Measurements from ENCODE around the gene CDKAL1.
A peak's percentile ranks its signal among the peaks of the same experiment; 100 is the strongest.

The CDKAL1 gene

GRCh38 chr6:21019614-21020013, 485.4 kb downstream of the CDKAL1 start:
- TF ChIP-seq POLR2AphosphoS5 (IDR thresholded peaks at IDR 0.05; ENCODE audit: low read depth, low read length) (no peak), SIN3A (IDR thresholded peaks at IDR 0.05; ENCODE audit: borderline replicate concordance, insufficient read depth, low read length) (no peak), TAF1 (IDR thresholded peaks at IDR 0.05; ENCODE audit: borderline replicate concordance, insufficient read depth, low read length) (no peak), FOXP2 (optimal IDR thresholded peaks at IDR 0.05; ENCODE audit: borderline replicate concordance, extremely low read depth, extremely low read length, insufficient read depth) (no peak)
- TF ChIP-seq, protein P1, sequence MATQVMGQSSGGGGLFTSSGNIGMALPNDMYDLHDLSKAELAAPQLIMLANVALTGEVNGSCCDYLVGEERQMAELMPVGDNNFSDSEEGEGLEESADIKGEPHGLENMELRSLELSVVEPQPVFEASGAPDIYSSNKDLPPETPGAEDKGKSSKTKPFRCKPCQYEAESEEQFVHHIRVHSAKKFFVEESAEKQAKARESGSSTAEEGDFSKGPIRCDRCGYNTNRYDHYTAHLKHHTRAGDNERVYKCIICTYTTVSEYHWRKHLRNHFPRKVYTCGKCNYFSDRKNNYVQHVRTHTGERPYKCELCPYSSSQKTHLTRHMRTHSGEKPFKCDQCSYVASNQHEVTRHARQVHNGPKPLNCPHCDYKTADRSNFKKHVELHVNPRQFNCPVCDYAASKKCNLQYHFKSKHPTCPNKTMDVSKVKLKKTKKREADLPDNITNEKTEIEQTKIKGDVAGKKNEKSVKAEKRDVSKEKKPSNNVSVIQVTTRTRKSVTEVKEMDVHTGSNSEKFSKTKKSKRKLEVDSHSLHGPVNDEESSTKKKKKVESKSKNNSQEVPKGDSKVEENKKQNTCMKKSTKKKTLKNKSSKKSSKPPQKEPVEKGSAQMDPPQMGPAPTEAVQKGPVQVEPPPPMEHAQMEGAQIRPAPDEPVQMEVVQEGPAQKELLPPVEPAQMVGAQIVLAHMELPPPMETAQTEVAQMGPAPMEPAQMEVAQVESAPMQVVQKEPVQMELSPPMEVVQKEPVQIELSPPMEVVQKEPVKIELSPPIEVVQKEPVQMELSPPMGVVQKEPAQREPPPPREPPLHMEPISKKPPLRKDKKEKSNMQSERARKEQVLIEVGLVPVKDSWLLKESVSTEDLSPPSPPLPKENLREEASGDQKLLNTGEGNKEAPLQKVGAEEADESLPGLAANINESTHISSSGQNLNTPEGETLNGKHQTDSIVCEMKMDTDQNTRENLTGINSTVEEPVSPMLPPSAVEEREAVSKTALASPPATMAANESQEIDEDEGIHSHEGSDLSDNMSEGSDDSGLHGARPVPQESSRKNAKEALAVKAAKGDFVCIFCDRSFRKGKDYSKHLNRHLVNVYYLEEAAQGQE (IDR thresholded peaks at IDR 0.05; ENCODE audit: insufficient read depth in 1 of 2, low read depth in 2 of 2, low read length in 2 of 2), result no peak

- TF ChIP-seq, protein P1 (IDR thresholded peaks at IDR 0.05; ENCODE audit: insufficient read depth in 1 of 2, low read depth in 2 of 2, low read length in 2 of 2), result peak; percentile 4 to 80; a peak in 2 of 4 replicates
- TF ChIP-seq SIN3A (IDR thresholded peaks at IDR 0.05; ENCODE audit: borderline replicate concordance, insufficient read depth, low read length) (0 out of 2 replicates have a peak, but pooled peaks have one; percentile 75), FOXP2 (optimal IDR thresholded peaks at IDR 0.05; ENCODE audit: borderline replicate concordance, extremely low read depth, extremely low read length, insufficient read depth) (peak; percentile 99), POLR2AphosphoS5 (IDR thresholded peaks at IDR 0.05; ENCODE audit: low read depth, low read length) (peak; percentile 49), TAF1 (IDR thresholded peaks at IDR 0.05; ENCODE audit: borderline replicate concordance, insufficient read depth, low read length) (no peak)
Observed at GRCh38 chr6:21022343-21023107, 488.3 kb downstream of the CDKAL1 start.

DNA sequence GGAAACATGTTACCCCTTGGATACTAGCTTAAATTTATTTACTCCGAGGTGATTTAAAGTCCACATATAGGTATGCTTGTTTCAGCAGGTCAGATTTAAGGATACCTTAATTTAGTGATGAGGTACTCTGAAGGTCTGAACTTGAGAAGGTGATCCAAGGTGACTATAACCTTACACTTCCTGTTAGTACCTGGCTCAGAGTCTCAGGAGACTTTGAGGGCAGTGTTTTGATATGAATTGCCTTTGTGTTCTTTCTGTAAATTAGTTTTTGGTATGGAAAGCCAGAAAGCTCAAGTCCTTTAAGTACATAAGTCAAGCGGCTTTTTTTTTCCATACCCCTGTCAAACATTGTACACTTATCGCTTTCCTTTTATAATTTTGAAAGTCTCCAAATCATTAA, 489.0 kb downstream of the CDKAL1 start:
- TF ChIP-seq POLR2AphosphoS5 (IDR thresholded peaks at IDR 0.05; ENCODE audit: low read depth, low read length), result no peak
- no peak for TF ChIP-seq FOXP2 (optimal IDR thresholded peaks at IDR 0.05; ENCODE audit: borderline replicate concordance, extremely low read depth, extremely low read length, insufficient read depth)
- TF ChIP-seq SIN3A (IDR thresholded peaks at IDR 0.05; ENCODE audit: borderline replicate concordance, insufficient read depth, low read length), result no peak
- no peak for TF ChIP-seq TAF1 (IDR thresholded peaks at IDR 0.05; ENCODE audit: borderline replicate concordance, insufficient read depth, low read length)
- TF ChIP-seq, protein P1 (IDR thresholded peaks at IDR 0.05; ENCODE audit: insufficient read depth in 1 of 2, low read depth in 2 of 2, low read length in 2 of 2), result no peak

GRCh38 chr6:21024616-21025015, 490.4 kb downstream of the CDKAL1 start:
- TF ChIP-seq, protein P1 (IDR thresholded peaks at IDR 0.05; ENCODE audit: insufficient read depth in 1 of 2, low read depth in 2 of 2, low read length in 2 of 2), result no peak
- TF ChIP-seq TAF1 (IDR thresholded peaks at IDR 0.05; ENCODE audit: borderline replicate concordance, insufficient read depth, low read length), result no peak
- TF ChIP-seq POLR2AphosphoS5 (IDR thresholded peaks at IDR 0.05; ENCODE audit: low read depth, low read length), result no peak
- TF ChIP-seq SIN3A (IDR thresholded peaks at IDR 0.05; ENCODE audit: borderline replicate concordance, insufficient read depth, low read length), result no peak
- TF ChIP-seq FOXP2 (optimal IDR thresholded peaks at IDR 0.05; ENCODE audit: borderline replicate concordance, extremely low read depth, extremely low read length, insufficient read depth), result no peak
